Stimulated activated CD4-positive, alpha-beta T cell treated with anti-CD3 and anti-CD28 coated beads, Interleukin-4, amount 100 ng/mL, for 48 hours (primary cell): ENCODE results near the gene ETHE1.

Experiments
- DNase-seq, 2 donors: peaks; one replicate each; pipeline ENCODE4 v3.0.0-alpha.2; 2020; ENCODE audit warnings: low read depth in 2 of 2

The ETHE1 gene

DNA sequence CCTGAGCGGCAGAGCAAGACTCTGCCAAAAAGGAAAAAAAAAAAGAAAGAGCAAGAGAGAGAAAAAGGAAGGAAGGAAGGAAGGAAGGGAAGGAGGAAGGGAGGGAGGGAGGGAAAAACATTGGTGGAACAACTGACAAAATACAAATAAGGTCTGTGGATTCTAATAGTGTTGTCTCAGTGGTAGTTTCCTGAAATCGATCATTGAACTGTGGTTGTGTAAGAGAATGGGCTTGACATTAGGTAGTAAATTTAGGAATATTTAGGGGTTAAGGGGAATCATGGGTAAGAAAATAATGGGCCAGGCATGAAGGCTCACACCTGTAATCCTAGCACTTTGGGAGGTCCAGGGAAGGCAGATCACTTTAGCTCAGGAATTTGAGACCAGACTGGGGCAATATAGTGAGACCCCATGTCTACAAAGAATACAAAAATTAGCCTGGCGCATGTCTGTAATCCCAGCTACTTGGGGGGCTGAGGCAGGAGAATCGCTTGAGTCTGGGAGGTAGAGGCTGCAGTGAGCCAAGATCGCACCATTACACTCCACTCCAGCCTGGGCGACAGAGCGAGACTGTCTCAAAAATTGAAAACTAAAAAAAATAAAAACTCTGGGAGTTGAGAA is 36.9 kb downstream of the ETHE1 start:
- DNase-seq = no peak

DNA sequence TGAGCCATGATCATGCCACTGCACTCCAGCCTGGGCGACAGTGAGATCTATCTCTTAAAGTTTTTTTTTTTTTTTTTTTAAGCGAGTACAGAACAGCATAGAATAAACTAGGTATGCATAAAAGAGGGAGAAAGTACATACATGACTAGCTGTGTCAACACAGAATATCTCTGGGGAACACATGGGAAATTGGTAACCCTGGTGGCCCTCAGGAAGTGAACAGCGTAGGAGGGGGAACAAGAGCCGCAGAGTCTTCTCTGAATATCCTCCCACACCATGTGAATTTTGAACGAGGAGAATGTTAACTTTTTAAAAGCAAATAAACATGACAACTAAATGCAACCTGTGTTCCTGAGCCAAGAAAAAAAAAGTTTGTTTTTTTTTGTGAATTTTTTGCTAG is 37.7 kb downstream of the ETHE1 start:
- DNase-seq = no peak

- DNase-seq = no peak
Observed at GRCh38 chr19:43488179-43488578, 38.8 kb downstream of the ETHE1 start.

DNA sequence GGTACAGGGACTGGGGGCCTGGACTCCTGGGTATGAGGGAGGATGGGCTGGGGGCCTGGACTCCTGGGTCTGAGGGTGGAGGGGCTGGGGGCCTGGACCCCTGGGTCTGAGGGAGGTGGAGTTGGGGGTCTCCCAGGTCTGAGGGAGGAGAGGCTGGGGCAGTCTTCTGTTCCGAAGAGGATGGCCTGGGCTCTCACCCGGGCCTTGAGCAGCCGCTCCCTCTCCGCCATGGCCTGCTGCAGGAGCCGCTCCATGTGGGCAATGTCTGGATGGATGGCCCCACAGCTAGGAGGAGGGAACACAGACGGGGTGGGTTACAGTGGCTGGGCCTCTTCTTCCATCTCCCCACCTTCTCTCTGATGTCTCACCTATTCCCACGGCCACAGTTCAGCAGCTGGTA is 40.6 kb downstream of the ETHE1 start:
- no peak for DNase-seq

DNA sequence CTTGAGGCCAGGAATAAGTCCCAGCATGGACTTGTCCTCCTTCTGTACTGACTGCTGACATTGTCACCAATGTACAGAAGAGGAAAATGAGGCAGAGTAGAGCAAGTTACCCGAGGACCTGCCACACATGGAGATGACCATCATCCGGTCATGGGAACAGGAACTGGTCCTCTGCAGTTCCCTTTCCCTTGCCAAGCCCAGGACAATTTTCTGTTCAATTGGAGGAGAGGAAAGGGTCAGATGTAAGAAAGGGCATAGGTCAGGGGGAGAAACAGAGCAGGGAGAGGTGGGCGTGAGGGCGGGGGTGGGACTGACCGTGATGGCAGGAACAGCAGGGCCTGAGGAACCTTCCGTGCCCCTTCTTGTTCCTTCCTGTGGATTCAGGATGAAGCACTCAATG is 41.0 kb downstream of the ETHE1 start:
- no peak for DNase-seq

- no peak for DNase-seq
Observed at GRCh38 chr19:43483281-43483680, 43.7 kb downstream of the ETHE1 start.

- DNase-seq = no peak
Observed at GRCh38 chr19:43482193-43482592, 44.8 kb downstream of the ETHE1 start.

GRCh38 chr19:43481701-43482100 is 45.3 kb downstream of the ETHE1 start:
- no peak for DNase-seq

- DNase-seq = no peak
Observed at GRCh38 chr19:43480574-43480973, 46.4 kb downstream of the ETHE1 start.

DNA sequence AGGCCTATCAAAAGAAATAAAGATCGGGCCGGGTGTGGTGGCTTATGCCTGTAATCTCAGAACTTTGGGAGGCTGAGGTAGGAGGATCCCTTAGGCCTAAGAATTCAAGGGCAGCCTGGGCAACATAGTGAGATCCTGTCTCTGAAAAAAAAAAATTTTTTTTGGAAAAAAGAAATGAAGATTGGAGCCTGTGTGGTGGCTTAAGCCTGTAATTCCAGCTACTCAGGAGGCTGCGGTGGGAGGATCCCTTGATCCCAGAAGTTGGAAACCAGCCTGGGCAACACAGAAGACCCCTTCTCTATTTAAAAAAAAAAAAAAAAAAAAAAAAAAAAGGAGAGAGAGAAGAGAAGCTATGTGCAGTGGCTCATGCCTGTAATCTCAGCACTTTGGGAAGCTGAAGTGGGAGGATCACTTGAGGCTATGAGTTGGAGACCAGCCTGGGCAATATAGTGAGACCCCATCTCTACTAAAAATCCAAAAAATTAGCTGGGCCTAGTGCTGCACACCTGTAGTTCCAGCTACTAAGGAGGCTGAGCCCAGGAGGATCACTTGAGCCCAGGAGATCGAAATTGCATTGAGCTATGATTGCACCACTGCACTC is 46.9 kb downstream of the ETHE1 start:
- DNase-seq = no peak

DNA sequence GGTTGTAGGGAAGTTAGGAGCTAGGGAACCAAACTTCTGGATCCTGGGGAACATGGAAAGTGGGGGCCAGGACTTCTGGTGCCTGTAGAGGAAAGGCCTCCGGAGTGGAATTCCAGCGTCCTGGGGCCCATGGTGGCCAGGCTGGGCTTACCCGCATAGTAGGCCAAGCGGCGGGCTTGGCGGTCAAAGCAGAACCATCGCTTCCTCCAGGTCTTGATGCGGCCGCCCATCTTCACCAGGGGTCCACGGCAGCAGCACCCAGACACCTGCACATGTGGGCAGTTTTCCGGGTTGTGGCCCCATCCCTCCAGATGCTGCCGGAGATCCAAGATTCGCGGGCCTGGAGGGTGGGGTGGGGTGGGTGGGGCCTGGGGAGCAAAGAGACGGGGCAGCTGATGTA is 47.8 kb downstream of the ETHE1 start:
- no peak for DNase-seq

DNA sequence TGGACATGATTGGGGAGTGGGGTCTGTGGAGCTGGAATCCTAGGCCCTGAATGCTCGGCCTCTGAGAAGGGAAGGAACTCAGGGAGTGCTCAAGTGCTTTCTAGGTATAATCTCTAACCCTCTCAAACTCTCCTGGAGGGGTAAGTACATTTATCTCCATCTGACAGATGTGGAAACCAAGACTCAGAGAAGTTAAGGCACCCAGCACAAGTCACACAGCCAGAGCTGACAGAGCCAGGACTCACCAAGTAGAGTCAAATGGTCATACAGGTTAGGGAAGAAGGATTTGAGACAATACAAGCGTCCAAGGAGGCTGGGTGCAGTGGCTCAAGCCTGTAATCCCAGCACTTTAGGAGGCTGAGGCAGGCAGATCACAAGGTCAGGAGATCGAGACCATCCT is 48.7 kb downstream of the ETHE1 start:
- DNase-seq = no peak

GRCh38 chr19:43476606-43477005 is 50.4 kb downstream of the ETHE1 start:
- DNase-seq = no peak

DNA sequence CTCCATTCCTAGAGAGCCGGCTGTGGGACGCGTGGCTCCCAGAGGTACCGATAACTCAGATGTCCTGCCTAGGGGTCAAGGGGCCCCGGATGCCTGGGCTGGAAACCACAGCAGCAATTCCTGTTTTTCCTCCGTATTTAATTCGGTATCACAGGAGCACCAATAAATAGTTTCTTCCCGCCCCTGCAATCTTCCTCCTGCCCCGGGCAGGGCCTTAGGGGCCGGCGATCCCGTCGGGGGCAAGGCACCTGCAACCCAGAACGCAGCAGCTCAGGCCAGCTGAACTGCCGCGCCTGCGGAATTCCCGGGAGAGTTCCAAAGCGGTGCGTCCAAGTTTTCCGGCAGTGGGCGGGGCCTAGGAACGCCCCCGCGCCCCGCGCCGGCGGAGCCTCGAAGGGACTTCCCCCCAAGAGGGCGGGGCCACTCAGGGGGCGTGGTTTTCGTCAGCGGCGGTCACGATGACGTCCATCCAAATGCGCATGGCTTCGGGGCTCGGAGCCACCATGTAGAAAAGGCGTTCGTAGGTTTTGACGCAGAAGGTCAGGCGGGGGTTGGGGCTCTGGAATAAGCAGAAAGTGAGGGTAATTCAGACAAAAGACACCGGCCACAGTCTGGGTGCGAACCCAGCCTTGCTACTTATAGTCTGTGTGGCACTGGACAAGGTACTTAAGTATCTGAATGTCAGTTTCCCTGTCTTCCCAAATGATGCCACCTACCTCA is 51.9 kb downstream of the ETHE1 start:
- peak; percentile 90 to 98 for DNase-seq

DNA sequence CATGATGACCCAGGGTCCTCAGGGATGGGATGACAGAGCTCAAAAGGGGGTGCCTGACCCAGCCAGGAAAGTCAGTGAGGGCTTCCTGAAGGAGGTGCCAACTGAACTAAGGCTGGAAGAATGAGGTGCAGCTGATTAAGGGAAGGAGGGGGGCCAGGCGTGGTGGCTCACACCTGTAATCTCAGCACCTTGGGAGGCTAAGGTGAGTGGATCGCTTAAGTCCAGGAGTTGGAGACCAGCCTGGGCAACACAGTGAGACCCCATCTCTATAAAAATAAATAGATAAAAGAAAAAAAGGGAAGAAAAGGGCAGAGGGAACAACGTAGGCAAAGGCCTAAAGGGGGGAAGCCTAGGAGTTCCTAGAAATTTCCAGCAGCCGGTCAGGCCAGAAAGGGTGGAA is 52.5 kb downstream of the ETHE1 start:
- no peak for DNase-seq

DNA sequence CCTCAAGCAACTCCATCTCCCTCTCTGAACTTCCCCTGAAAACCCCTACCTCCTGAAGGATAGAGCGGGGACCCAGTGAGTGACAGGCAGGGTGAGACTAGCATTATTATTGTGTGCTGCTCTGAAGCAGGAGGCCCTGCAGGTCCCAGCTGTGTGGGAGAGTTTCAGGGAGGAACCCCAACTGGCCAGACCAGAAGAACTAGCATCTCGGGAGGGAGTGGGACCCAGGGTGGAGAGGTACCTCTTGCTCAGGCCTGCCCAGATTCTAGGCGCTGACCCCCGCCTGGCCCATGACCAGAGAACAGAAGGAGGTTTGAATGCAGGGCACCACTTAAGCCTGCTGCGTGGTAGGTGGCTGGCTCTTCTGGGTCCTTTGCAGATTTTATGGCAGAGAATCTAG is 55.9 kb downstream of the ETHE1 start:
- DNase-seq = no peak

DNA sequence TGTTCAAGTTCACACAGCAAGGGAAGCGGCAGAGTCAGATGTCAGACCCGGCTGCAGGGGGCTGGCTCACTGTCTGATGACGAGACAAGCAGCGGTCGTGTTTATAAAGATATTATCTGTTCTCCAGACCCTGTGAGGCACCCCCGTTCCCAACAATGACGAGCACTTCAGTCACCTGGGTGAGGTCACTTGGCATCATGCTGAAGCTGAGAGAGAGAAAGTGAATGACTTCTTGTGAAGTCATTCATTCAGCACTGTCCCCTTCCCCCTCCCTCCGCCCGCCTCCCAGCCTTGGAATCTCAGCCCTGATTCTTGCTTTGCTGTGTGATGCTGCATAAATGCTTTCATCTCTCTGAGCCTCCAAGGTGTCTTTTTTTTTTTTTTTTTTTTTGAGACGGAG is 56.7 kb downstream of the ETHE1 start:
- peak; percentile 39 to 45 for DNase-seq

DNA sequence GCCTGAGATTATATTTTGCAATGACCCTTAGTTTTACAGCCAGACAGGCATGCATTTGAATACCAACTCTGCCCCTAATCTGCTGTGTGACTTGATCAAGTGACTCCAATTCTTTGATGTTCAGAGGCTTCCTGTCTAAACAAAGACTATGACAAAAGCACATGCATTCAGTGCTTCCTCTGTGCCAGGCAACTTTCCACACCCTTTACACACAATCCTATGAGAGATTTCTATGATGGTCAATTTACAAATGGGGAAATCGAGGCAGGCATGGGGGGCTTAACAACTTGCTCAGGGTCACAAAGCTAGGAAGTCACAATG is 57.9 kb downstream of the ETHE1 start:
- DNase-seq = no peak

DNA sequence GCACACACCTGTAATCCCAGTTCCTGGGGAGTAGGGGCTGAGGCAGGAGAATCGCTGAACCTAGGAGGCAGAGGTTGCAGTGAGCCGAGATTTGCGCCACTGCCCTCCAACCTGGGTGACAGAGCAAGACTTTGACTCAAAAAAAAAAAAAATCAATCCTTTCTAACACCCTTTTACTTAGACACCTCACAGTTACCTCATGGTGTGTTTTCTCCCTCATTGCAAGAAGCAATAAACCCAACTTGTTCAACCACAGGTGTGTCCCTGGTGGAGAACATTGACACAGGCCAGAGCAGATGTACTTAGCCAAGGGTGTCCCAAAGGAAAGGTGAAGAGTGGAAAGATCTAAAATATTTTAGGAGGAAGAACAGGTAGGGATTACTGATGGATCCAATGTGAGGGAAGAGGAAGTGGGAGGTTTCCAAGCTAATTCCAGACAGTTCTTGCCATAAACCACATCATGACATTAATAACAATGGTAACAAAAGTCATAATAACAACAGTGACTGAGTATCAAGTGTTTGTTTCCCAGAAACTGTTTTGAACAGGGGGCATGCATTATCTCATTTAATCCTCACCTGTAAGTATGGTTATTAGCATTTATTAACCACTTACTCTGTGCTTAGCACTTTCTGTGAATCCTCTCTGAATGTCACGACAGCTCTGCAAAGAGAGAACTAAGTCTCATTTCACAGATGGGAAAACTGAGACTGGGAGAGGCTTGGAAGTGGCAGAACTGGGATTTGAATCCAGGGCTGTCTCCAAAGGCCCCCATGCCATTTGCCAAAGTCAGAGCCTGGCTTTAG is 58.4 kb downstream of the ETHE1 start:
- DNase-seq = no peak

DNA sequence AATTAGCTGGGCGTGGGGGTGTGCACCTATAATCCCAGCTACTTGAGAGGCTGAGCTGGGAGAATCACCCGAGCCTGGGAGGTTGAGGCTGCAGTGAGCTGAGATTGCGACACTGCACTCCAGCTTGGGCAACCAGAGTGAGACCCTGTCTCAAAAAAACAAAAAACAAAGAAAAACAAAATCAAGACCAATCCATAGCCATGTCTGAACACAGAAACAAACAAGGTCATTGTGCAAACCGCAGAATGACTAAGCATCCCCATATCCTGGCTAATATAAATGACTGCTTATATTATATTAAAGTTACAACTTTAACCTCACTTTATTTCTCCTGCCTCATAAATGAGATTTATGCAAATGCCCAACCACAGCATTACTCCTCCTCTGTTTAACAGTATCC is 59.3 kb downstream of the ETHE1 start:
- no peak for DNase-seq

DNA sequence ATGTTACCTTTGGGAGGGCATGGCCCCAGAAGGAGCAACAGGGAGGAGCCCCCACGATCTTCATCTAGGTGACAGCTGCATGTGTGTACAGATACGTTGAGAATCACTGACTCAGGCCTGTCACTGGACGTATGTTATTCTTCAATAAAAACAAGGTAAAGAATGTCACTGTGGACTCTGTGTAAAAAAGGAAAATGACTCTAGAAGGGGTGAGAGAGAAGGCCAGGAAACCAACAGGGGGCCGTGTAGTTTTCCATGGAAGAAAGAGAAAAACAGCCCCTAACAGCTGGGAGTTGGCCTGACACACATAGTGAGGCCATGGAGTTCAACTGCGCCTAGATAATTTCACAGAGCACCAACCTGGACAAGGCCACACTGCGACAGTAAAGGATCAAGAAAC is 59.7 kb downstream of the ETHE1 start:
- no peak for DNase-seq

DNA sequence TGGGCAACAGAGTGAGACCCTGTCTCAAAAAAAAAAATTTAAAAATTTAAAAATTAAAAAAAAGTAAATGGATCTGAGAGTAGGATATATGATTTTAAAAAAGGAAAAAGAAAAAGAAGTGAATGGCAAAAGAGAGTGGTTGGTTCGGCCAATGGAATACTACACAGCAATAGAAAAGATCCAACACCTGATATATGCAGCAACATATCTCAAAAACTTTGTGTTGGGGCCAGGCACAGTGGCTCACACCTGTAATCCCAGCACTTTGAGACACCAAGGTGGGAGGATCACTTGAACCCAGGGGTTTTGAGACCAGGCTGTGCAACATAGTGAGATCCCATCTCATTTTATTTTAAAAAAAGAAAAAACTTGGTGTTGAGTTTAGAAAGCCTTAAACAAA is 60.2 kb downstream of the ETHE1 start:
- no peak for DNase-seq
